CD14-positive monocyte (primary cell): ENCODE data around the gene COTL1. TPM values are rescaled to one million over a fixed set of nuclear protein-coding genes. Genes with fewer than 3 reads are reported as not detected.
"Not testable (repeated sequence)": the region's sequence is repeated elsewhere in the genome, so short reads cannot be mapped to it uniquely, and the experiment has no call there.

Source experiments
- DNase-seq, 3 donors: peaks; one replicate each; pipeline ENCODE4 v3.0.0-alpha.2; 2011 to 2022
- H2AFZ ChIP-seq: 2 replicates; pipeline ENCODE4 v1.6.0; 2012; ENCODE audit warnings: mild to moderate bottlenecking, low read depth, low read length, inconsistent platforms; ENCODE audit not compliant: insufficient read depth, poor library complexity, severe bottlenecking
- H3K27ac ChIP-seq, 2 donors: 1 replicate in 1 of 2; 2 replicates in 1 of 2; pipeline ENCODE4 v1.5.1; 2012 to 2013; ENCODE audit warnings: low read length in 2 of 2, control low read depth in 1 of 2, inconsistent platforms in 1 of 2, low read depth in 1 of 2, mild to moderate bottlenecking in 1 of 2
- H3K27me3 ChIP-seq, 2 donors: one replicate each; pipeline versions ENCODE4 v1.6.0 to v1.6.1; 2011 to 2013; ENCODE audit warnings: low read length in 2 of 2; ENCODE audit not compliant: control insufficient read depth in 2 of 2, insufficient read depth in 2 of 2
- H3K36me3 ChIP-seq, 2 donors: replicated peaks in 1 of 2; 1 replicate in 1 of 2; 2 replicates in 1 of 2; pipeline versions ENCODE4 v1.5.1 to v1.6.1; 2012 to 2013; ENCODE audit warnings: low read length in 2 of 2, control low read depth in 1 of 2, inconsistent platforms in 1 of 2, mild to moderate bottlenecking in 1 of 2; ENCODE audit not compliant: insufficient read depth in 2 of 2, control insufficient read depth in 1 of 2
- H3K4me1 ChIP-seq, 2 donors: 1 replicate in 1 of 2; 2 replicates in 1 of 2; pipeline versions ENCODE4 v1.5.1 to v1.6.1; 2012 to 2013; ENCODE audit warnings: low read length in 2 of 2, control low read depth in 1 of 2, inconsistent platforms in 1 of 2, mild to moderate bottlenecking in 1 of 2, moderate library complexity in 1 of 2; ENCODE audit not compliant: insufficient read depth in 2 of 2, control insufficient read depth in 1 of 2
- H3K4me2 ChIP-seq: replicated peaks from 2 replicates; pipeline ENCODE3; 2012; ENCODE audit warnings: low read length, moderate library complexity, mild to moderate bottlenecking; ENCODE audit not compliant: poor library complexity, severe bottlenecking; ENCODE audit errors: extremely low read depth
- H3K4me3 ChIP-seq, 3 experiments: fragments of 200-600 bp in 1 of 3; sonication (generic) in 1 of 3; replicated peaks in 1 of 3; 1 replicate in 2 of 3; 2 replicates in 1 of 3; pipeline ENCODE4 v1.5.1; 2011 to 2013; ENCODE audit warnings: low read length in 3 of 3, mild to moderate bottlenecking in 3 of 3, control low read depth in 2 of 3, low read depth in 2 of 3, inconsistent platforms in 1 of 3, moderate library complexity in 1 of 3
- H3K79me2 ChIP-seq: 2 replicates; pipeline ENCODE4 v1.6.0; 2012; ENCODE audit warnings: mild to moderate bottlenecking, control low read depth, inconsistent platforms, low read length, moderate library complexity; ENCODE audit not compliant: insufficient read depth
- H3K9ac ChIP-seq: 2 replicates; pipeline ENCODE4 v1.6.0; 2017; ENCODE audit warnings: low read length, mild to moderate bottlenecking; ENCODE audit not compliant: insufficient read depth, poor library complexity, severe bottlenecking
- H3K9me3 ChIP-seq, 2 donors: replicated peaks in 1 of 2; 1 replicate in 1 of 2; 2 replicates in 1 of 2; pipeline versions ENCODE4 v1.5.1 to v1.6.1; 2012 to 2013; ENCODE audit warnings: low read length in 2 of 2, control low read depth in 1 of 2; ENCODE audit not compliant: control insufficient read depth in 1 of 2, insufficient read depth in 1 of 2
- H4K20me1 ChIP-seq: 2 replicates; pipeline ENCODE4 v1.6.0; 2012; ENCODE audit warnings: mild to moderate bottlenecking, low read length, control low read depth, moderate library complexity; ENCODE audit not compliant: insufficient read depth
- H3K27ac Mint-ChIP-seq, 7 donors: one replicate each; pipeline ENCODE4 v1.8.0; 2020; ENCODE audit warnings: mild to moderate bottlenecking in 7 of 7, mixed read lengths in 7 of 7, moderate library complexity in 6 of 7, inconsistent platforms in 2 of 7
- H3K27me3 Mint-ChIP-seq, 3 donors: one replicate each; pipeline ENCODE4 v1.8.0; 2021 to 2022; ENCODE audit warnings: low read depth in 3 of 3, mild to moderate bottlenecking in 3 of 3, mixed read lengths in 3 of 3, moderate library complexity in 3 of 3, inconsistent platforms in 1 of 3
- H3K36me3 Mint-ChIP-seq, 2 donors: one replicate each; pipeline ENCODE4 v1.8.0; 2020; ENCODE audit warnings: mixed read lengths in 2 of 2, inconsistent platforms in 1 of 2, mild to moderate bottlenecking in 1 of 2
- H3K4me1 Mint-ChIP-seq: one replicate; pipeline ENCODE4 v1.8.0; 2020; ENCODE audit warnings: mild to moderate bottlenecking, mixed read lengths
- H3K4me3 Mint-ChIP-seq, 2 donors: one replicate each; pipeline ENCODE4 v1.8.0; 2020; ENCODE audit warnings: mild to moderate bottlenecking in 2 of 2, mixed read lengths in 2 of 2, moderate library complexity in 1 of 2
- H3K9me3 Mint-ChIP-seq, 7 donors: one replicate each; pipeline ENCODE4 v1.8.0; 2020 to 2022; ENCODE audit warnings: mixed read lengths in 7 of 7, mild to moderate bottlenecking in 6 of 7, moderate library complexity in 6 of 7, inconsistent platforms in 2 of 7
- WGBS: methylation state at CpG from one replicate; pipeline ENCODE4 v1.1.5; 2013; ENCODE audit warnings: missing lambda C conversion rate; ENCODE audit not compliant: insufficient coverage; 5-methylcytosine and 5-hydroxymethylcytosine counted together
- intact Hi-C, 2 donors: fragments of 100-400 bp; cut with micrococcal nuclease; formaldehyde crosslinking; loops; one replicate each; pipeline versions ENCODE4 v1.15.0 to v1.15.1; 2023
- polyA plus RNA-seq, 3 donors: library from polyadenylated mRNA; depleted of rRNA in 1 of 3; unstranded in 2 of 3; stranded (reverse) in 1 of 3; fragments of 300-500 nt in 2 of 3; fragments of >200 nt in 1 of 3; fragmentation: Illumina TruSeq in 2 of 3; gene quantifications; 1 replicate in 2 of 3; 2 replicates in 1 of 3; pipeline ENCODE4 v1.2.3, GENCODE V29; 2012 to 2021
- TF ChIP-seq, protein P1 (sequence below): fragments of 200-600 bp; IDR thresholded peaks from one replicate; pipeline ENCODE4 v1.8.0; 2022; ENCODE audit warnings: antibody characterized with exemption, mild to moderate bottlenecking

The COTL1 gene
- polyA plus RNA-seq, 3 donors, result 648 to 1,843 (median 1,643) TPM

DNA sequence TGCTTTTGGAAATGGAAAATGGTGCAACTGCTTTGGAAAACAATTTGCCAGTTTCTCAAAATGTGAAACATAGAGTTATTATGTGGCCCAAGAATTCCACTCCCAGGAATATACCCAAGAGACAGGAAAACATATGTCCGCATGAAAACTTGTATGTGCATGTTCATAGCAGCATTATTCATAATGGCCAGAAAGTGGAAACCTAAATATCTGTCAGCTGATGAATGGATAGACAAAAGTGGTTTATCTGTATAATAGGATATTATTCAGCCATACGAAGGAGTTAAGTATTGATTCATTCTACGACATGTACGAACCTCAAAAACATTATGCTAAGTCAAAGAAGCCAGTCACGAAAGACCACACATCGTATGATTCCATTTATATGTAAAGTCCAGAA is 7.7 kb upstream of the COTL1 start:
- H3K9ac ChIP-seq, result no peak overlapping the region
- no peaks in the 10 kb centered on the region for H3K9me3 ChIP-seq
- no peak overlapping the region for H3K4me3 ChIP-seq
- Mint-ChIP-seq H3K4me3 (no peak overlapping the region), H3K36me3 (no peaks in the 10 kb centered on the region), H3K4me1 (peaks cover 11% of the 10 kb centered on the region), H3K9me3 (no peaks in the 10 kb centered on the region), H3K27me3 (peaks cover 0 to 2% (median 1%) of the 10 kb centered on the region in 3 donors), H3K27ac (no peak overlapping the region)
- H3K27me3 ChIP-seq, result no peaks in the 10 kb centered on the region
- no peak for DNase-seq
- no peak overlapping the region for H3K27ac ChIP-seq
- H4K20me1 ChIP-seq, result peaks cover 5% of the 10 kb centered on the region
- no peaks in the 10 kb centered on the region for H3K36me3 ChIP-seq
- TF ChIP-seq, protein P1, sequence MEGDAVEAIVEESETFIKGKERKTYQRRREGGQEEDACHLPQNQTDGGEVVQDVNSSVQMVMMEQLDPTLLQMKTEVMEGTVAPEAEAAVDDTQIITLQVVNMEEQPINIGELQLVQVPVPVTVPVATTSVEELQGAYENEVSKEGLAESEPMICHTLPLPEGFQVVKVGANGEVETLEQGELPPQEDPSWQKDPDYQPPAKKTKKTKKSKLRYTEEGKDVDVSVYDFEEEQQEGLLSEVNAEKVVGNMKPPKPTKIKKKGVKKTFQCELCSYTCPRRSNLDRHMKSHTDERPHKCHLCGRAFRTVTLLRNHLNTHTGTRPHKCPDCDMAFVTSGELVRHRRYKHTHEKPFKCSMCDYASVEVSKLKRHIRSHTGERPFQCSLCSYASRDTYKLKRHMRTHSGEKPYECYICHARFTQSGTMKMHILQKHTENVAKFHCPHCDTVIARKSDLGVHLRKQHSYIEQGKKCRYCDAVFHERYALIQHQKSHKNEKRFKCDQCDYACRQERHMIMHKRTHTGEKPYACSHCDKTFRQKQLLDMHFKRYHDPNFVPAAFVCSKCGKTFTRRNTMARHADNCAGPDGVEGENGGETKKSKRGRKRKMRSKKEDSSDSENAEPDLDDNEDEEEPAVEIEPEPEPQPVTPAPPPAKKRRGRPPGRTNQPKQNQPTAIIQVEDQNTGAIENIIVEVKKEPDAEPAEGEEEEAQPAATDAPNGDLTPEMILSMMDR, result no peak
- peaks cover 5 to 15% of the 10 kb centered on the region in 2 donors for H3K4me1 ChIP-seq
- intact Hi-C loops, result loop anchor here in 1 of 2 donors (10.0 kb wide), 1 partner anchor 351 kb away; no protein-coding TSS in a partner anchor
- no peaks in the 10 kb centered on the region for H3K79me2 ChIP-seq
- no peak overlapping the region for H2AFZ ChIP-seq
- WGBS, result 100% methylated on average over 5 of the region's 6 CpGs
- no peak overlapping the region for H3K4me2 ChIP-seq

DNA sequence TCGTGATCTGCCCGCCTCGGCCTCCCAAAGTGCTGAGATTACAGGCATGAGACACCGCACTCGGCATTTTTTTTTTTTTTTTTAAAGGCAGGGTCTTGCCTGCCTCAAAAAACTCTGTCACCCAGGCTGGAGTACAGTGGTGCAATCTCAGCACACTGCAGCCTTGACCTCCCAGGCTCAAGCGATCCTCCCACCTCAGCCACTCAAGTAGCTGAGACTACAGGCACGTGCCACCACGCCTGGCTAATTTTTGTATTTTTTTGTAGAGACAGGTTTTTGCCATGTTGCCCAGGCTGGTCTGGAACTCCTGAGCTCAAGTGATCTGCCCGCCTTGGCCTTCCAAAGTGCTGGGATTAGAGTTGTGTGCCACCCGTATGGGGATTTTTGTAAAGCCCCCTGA is 3.0 kb upstream of the COTL1 start:
- intact Hi-C loops, result loop anchor here (2.0 to 10.0 kb wide), 4 partner anchors 34 to 346 kb away; no protein-coding TSS in a partner anchor
- H3K9ac ChIP-seq, H3K4me2 ChIP-seq, H3K4me3 ChIP-seq, H3K27ac Mint-ChIP-seq, H3K27me3 ChIP-seq, H3K9me3 Mint-ChIP-seq, DNase-seq, H3K27ac ChIP-seq, H3K9me3 ChIP-seq, H2AFZ ChIP-seq, H3K4me3 Mint-ChIP-seq, H3K27me3 Mint-ChIP-seq: not testable (repeated sequence)
- WGBS, result 94% methylated on average over 6 of the region's 10 CpGs
- peaks cover 11 to 31% of the 10 kb centered on the region in 2 donors for H3K4me1 ChIP-seq
- H3K79me2 ChIP-seq, result peaks cover 18% of the 10 kb centered on the region
- Mint-ChIP-seq H3K4me1 (peaks cover 26% of the 10 kb centered on the region), H3K36me3 (peaks cover 8 to 11% of the 10 kb centered on the region in 2 donors)
- peaks cover 24% of the 10 kb centered on the region for H4K20me1 ChIP-seq
- H3K36me3 ChIP-seq, result peaks cover 5 to 10% of the 10 kb centered on the region in 2 donors
